GF-D8 (cell line): ENCODE measurements around the gene MBOAT2.
"Not testable (repeated sequence)": the region's sequence is repeated elsewhere in the genome, so short reads cannot be mapped to it uniquely, and the experiment has no call there.

ENCODE experiments used
- DNase-seq: peaks from one replicate; lab custom pipeline; 2025; lab: John Stamatoyannopoulos, UW

Gene MBOAT2

DNA sequence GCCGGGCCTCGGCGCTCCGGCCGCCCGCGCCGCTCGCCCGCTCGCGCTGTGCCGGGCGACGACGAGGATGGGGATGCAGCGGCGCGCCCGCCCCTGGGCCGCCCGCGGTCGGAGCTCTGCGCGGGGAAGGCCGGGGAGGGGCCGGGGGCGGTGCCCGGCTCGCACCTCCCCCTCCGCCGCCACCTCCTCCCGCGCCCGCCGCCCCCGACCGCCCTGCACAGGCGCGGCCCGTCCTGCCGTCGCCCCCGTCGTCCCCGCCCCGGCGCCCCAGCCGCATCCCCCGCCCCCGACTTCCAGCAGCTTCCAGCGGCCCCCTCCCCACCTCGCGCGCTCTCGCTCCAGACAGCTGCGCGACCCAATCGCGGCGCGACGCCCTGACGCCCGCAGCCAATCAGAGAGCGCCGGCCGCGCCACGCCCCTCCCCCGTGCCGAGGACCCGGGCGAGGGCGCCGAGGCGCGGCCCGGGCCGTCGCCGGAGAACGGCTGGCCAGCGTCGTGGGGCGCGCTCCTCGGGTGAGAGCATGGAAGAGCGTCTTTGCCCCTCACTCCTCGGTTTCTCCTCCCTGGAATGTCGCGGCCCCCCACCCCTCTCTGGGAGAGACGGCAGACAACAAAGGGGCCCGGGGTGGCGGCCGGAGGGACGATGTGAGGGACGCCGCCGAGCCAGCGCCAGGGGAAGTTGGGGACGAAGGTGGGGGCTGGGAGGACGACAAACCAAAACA is at the start of gene MBOAT2:
Gene MBOAT2, minus strand, starts transcription at position 69 of the 722 bp plus-strand sequence. CDS start 70 bp downstream, outside the sequence.
- DNase-seq, result no peak

DNA sequence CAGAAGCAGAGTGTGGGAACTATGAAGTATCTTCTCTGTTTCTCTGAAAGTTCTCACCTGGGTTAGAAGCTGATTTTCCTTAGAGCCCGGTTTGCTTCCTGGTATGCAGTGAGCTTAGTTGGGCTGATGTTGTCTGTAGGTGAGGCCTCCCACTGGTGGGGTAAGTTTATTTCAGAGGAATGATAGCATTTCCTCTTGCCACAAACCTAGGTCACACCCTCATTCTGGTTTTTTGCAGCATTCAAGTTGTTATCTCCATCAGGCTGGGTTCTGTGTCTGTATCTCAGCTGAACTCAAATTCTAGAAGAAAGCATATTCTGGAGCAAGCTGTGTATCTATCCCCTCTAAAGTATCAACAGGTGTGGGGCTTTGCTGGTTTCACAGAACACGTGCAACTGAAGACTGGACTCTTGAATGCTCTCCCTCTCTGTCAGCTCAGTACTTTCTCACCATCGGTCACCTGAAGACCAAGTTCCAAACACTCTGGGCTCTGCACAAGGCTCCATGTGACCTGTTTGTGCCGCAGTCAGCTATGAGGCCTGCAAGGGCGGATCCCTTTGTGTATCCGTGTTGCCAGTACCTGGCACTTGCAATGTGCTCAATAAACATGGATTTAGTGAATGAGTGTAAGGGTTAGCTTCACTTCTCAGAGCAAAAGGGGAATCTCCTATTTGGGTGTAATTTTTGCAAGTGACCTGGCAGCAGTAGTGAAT is 49.5 kb upstream of the MBOAT2 start:
- no peak for DNase-seq

DNA sequence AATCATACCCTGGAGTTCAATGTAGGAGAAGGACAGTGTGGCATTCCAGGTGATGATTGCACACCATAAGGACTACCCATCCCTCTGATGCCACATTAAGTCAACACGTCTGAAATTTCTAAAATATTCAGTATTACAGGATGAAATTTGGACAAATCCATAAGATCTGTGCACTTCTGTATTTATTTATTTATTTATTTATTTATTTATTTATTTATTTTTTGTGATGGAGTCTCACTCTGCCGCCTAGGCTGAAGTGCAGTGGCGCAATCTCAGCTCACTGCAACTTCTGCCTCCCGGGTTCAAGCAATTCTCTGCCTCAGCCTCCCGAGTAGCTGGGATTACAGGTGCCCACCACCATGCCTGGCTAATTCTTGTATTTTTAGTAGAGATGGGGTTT is 48.0 kb upstream of the MBOAT2 start:
- DNase-seq, result not testable (repeated sequence)

DNA sequence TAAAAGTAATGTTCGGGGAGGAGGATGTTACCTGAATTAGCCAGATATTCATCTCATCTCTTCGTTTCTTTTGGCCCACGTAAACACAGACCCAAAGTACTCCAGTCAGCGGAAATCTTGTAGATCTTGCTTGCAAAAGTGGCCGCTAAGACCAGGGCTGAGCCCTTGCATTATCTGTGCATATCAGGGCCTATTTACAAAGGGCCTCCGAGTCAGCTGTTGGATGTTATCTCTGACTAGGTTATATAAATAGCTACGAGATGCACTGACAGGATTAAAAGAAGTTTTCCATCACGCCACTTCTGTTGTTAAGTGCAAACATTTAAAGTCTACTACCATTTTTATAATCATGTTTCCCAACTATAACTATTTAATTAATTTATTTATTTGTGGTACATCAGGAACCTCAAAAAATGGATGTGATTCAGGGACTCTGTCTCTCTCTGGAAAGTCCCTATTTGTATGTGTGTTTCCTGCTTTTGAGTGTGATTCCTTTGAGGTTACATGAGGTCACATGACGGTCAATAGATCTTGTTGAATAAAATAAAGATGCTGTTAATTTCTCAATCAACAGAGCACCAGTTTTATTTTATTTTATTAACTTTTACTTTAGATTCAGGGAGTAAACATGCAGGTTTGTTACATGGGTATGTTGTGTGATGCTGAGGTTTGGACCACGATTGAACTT is 46.8 kb upstream of the MBOAT2 start:
- DNase-seq, result no peak

DNA sequence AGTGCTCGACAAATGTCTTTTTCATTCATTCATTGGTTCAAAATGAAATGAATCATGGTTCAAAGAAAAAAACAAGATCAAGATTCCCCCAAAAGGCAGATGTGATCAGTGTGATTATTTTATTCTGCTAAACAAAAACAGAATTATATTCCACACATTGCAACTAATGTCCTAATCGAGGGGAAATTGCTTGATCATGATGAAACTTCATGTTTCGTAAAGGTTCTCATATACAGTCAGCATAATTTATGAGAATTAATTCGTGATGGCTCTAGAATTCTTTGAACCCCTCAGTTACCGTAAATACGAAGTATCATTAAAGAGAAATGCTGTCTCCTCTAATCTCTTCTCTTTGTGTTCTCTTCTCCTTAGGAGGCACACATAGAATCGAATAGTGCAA is 42.1 kb upstream of the MBOAT2 start:
- DNase-seq, result no peak

DNA sequence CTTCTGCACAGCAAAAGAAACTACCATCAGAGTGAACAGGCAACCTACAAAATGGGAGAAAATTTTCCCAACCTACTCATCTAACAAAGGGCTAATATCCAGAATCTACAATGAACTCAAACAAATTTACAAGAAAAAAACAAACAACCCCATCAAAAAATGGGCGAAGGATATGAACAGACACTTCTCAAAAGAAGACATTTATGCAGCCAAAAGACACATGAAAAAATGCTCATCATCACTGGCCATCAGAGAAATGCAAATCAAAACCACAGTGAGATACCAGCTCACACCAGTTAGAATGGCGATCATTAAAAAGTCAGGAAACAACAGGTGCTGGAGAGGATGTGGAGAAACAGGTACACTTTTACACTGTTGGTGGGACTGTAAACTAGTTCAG is 40.0 kb upstream of the MBOAT2 start:
- not testable (repeated sequence) for DNase-seq

DNA sequence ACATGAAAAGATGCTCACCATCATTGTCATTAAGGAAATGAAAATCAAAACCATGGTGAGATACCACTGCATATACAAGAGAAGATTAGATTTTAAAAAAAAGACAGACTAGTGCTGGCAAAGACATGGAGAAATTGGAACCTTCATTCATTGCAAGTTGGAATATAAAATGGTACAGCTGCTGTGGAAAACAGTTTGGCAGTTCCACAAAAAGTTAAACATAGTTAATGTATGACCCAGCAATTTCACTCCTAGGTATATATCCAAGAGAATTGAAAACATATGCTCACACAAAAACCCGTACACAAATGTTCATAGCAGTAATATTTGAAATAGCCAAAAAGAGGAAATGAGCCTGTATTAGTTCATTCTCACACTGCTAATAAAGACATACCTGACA is 33.7 kb upstream of the MBOAT2 start:
- DNase-seq, result no peak

- DNase-seq, result no peak
Measured at GRCh38 chr2:9033385-9034168, 30.1 kb upstream of the MBOAT2 start.

GRCh38 chr2:9032536-9033255 is 29.2 kb upstream of the MBOAT2 start:
- no peak for DNase-seq

DNA sequence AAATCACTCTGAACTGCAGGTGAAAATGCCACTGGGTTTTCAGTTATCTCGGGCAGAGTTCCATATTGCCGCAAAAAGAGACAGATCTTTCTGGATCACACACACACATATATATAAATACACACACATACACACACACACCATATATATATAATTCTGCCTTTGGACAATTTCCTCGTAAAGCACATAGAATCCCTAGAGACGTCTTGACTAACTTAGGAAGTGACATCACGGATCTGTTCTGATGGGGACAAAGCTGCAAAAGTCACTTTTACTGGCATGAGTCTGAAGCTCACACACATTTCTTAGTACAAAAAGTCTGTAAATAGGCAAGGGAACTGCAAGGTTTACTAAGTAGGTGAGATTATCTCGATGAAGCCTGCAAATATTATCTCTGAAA is 28.6 kb upstream of the MBOAT2 start:
- DNase-seq, result no peak

DNA sequence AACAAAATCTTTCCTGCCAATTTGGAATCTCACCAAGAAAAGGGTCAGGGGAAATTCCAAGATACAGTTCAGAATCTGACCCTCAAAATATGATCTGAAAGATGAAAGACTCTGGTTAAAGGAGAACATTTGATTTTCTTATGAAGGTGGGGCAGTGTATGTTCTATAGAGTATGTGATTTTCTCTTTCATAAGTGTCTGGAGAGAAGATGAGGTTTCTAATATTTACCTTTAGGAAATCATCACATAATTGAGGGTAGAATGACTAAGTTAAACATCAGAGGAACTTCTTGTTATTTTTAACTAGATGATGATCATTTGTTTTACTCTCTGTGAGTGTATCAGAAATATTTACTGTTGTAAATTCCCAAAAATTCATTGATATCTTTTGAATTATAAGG is 27.8 kb upstream of the MBOAT2 start:
- no peak for DNase-seq

DNA sequence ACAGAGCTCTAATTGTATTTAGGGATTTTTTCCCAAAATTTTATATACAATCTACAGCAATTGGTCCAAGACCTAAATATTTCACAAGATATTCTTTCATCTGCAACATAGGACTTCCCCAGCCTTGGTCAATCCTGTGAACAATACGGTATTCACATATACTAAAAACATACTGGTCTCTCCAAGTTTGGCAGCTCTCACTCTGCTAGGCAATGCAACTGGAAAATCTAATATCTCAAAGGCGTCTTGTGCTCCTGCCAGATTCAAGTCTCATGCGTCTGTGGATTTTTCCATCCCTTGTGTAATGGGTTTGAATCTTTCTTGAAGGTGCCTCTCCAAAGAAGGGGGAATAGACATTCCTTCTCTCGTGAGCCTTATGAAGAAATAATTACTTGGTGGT is 27.4 kb upstream of the MBOAT2 start:
- no peak for DNase-seq

GRCh38 chr2:9030190-9030589 is 26.7 kb upstream of the MBOAT2 start:
- no peak for DNase-seq

- no peak for DNase-seq
Measured at GRCh38 chr2:9029721-9030120, 26.2 kb upstream of the MBOAT2 start.

GRCh38 chr2:9027884-9028283 is 24.4 kb upstream of the MBOAT2 start:
- no peak for DNase-seq

GRCh38 chr2:9025746-9026145 is 22.3 kb upstream of the MBOAT2 start:
- no peak for DNase-seq

DNA sequence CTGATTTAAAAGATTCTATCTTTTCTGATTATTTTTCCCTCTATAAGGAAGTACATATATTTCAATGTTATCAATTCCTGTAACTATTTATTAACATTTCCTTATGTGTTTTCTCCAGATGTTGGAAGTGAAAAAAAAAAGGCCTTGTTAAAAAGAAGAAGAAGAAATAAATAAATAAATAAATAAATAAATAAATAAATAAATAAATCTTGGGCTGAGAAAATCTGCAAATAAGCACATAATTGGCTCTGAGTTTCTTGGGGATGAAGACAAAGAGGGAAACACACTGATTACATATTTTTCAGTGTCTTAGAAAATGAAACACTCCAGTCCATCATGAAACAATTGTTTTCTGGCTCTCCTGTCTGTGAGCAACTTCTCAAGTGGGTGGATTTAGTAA is 21.1 kb upstream of the MBOAT2 start:
- no peak for DNase-seq

GRCh38 chr2:9021563-9022211 is 18.2 kb upstream of the MBOAT2 start:
- DNase-seq, result no peak

DNA sequence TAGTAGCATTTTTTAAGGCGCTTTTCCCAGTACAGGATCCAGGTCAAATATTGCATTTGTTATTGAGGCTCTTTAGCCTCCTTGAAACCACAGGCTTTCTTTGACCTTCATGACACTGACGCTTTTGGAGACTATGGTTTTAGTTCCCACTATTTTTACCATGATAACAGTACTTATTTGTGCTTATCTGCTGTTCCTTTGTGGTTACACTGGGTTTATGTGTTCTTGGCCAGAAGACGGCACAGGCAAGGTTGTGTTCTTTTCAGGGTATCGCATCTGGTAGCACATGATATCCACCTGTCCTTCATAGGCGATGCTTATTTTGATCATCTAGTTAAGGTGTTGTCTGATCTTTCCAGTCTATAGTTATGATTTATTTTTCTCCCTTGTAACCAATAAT is 16.8 kb upstream of the MBOAT2 start:
- DNase-seq, result no peak

DNA sequence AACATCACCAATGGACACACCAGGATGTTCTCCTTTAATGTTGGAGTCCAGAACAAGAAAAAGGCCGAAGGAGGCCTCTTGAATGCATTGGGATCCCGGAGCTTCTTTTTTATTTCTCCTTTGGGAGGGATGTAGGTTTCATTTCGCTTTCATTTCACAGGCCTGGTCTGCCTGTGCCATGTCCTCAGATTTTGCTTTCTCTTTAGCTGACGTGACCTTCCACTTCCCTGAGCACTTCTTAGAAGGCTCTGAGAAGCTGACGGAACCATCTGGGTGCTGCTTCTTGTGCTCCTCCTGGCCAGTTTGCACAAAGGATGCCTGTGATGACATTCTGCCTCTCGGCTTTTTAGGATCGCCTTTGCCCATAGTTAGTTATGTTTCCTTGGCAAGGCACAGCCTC is 15.1 kb upstream of the MBOAT2 start:
- no peak for DNase-seq

DNA sequence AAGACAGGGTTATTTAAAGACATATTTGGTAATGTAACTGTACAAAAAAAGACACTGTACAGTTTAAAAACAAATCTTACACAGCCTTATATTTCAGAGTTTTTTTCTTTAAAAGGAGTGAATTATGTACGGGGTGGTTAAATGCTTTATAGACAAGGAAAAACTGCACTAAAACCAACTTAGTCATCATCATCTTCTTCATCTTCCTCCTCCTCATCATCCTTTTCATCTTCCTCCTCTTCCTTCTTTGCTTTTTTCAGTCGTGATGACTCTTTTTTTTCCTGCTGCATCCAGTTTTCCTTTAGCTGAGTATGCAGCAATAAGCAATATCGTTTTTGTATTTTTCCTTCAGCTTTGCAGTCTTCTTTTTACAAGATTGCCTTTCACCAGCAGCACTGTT is 14.6 kb upstream of the MBOAT2 start:
- DNase-seq, result no peak
